ENCODE results near the gene PACRG.

The PACRG gene

GRCh38 chr6:163241683-163242082 is 513.9 kb downstream of the PACRG start:
- no peak for DNase-seq (ENCODE audit: low read depth)

GRCh38 chr6:163243083-163243482 is 515.3 kb downstream of the PACRG start:
- DNase-seq (ENCODE audit: low read depth): no peak

- no peak for DNase-seq (ENCODE audit: low read depth)
These were observed 516.2 kb downstream of the PACRG start for GRCh38 chr6:163243692-163244589.

GRCh38 chr6:163248051-163248450 is 520.3 kb downstream of the PACRG start:
- no peak for DNase-seq (ENCODE audit: low read depth)

- no peak for DNase-seq (ENCODE audit: low read depth)
These were observed 521.9 kb downstream of the PACRG start for GRCh38 chr6:163249651-163250101.

- no peak for DNase-seq (ENCODE audit: low read depth)
These were observed 522.3 kb downstream of the PACRG start for GRCh38 chr6:163250116-163250515.

- no peak for DNase-seq (ENCODE audit: low read depth)
These were observed 524.4 kb downstream of the PACRG start for GRCh38 chr6:163252061-163252591.

GRCh38 chr6:163253556-163254213 is 525.9 kb downstream of the PACRG start:
- no peak for DNase-seq (ENCODE audit: low read depth)

- DNase-seq (ENCODE audit: low read depth): no peak
These were observed 526.6 kb downstream of the PACRG start for GRCh38 chr6:163254341-163254835.

GRCh38 chr6:163255265-163255664 is 527.5 kb downstream of the PACRG start:
- no peak for DNase-seq (ENCODE audit: low read depth)

- no peak for DNase-seq (ENCODE audit: low read depth)
These were observed 531.9 kb downstream of the PACRG start for GRCh38 chr6:163259689-163260088.

- no peak for DNase-seq (ENCODE audit: low read depth)
These were observed 532.5 kb downstream of the PACRG start for GRCh38 chr6:163260111-163260895.

- no peak for DNase-seq (ENCODE audit: low read depth)
These were observed 533.1 kb downstream of the PACRG start for GRCh38 chr6:163260911-163261310.

- no peak for DNase-seq (ENCODE audit: low read depth)
These were observed 533.6 kb downstream of the PACRG start for GRCh38 chr6:163261361-163261760.

- no peak for DNase-seq (ENCODE audit: low read depth)
These were observed 534.3 kb downstream of the PACRG start for GRCh38 chr6:163262080-163262479.

GRCh38 chr6:163263196-163263595 is 535.4 kb downstream of the PACRG start:
- DNase-seq (ENCODE audit: low read depth): no peak

- no peak for DNase-seq (ENCODE audit: low read depth)
These were observed 536.4 kb downstream of the PACRG start for GRCh38 chr6:163263998-163264661.

- no peak for DNase-seq (ENCODE audit: low read depth)
These were observed 536.9 kb downstream of the PACRG start for GRCh38 chr6:163264662-163265035.

- no peak for DNase-seq (ENCODE audit: low read depth)
These were observed 553.9 kb downstream of the PACRG start for GRCh38 chr6:163281634-163282033.

GRCh38 chr6:163282672-163283071 is 554.9 kb downstream of the PACRG start:
- DNase-seq (ENCODE audit: low read depth): no peak

GRCh38 chr6:163284151-163284550 is 556.4 kb downstream of the PACRG start:
- no peak for DNase-seq (ENCODE audit: low read depth)

- no peak for DNase-seq (ENCODE audit: low read depth)
These were observed 557.9 kb downstream of the PACRG start for GRCh38 chr6:163285691-163286090.
